ENCODE measurements around the gene IL1A. TPM values are rescaled to one million over a fixed set of nuclear protein-coding genes. Genes with fewer than 3 reads are reported as not detected.

The IL1A gene
- total RNA-seq, 1 donor: not detected

- Histone ChIP-seq H3K36me3 (ENCODE audit: insufficient read depth, low read length) (peaks cover 4% of the 10 kb centered on the region), H3K27ac (ENCODE audit: low read depth, low read length) (peak overlapping the region; percentile 47), H3K4me3 (ENCODE audit: insufficient read depth, low read length) (no peak overlapping the region), H3K79me2 (ENCODE audit: insufficient read depth, low read length) (peaks cover 45% of the 10 kb centered on the region), H3K4me1 (ENCODE audit: insufficient read depth, low read length) (peaks cover 31% of the 10 kb centered on the region), H3K9me3 (ENCODE audit: low read depth, low read length) (no peaks in the 10 kb centered on the region), H2AFZ (ENCODE audit: low read length) (peak overlapping the region; percentile 97), H3K4me2 (ENCODE audit: insufficient read depth, low read length) (peak overlapping the region; percentile 11), H4K20me1 (ENCODE audit: insufficient read depth, low read length) (no peaks in the 10 kb centered on the region), H3K27me3 (ENCODE audit: insufficient read depth, low read length) (no peaks in the 10 kb centered on the region)
- DNase-seq (ENCODE audit: insufficient read length, low spot score, missing footprints): no peak
- TF ChIP-seq CTCF (IDR thresholded peaks at IDR 0.05; ENCODE audit: extremely low read depth, low read depth, low read length): no peak
Observed at GRCh38 chr2:112762276-112762675, 22.0 kb downstream of the IL1A start.

GRCh38 chr2:112760149-112760548 lies 24.1 kb downstream of the IL1A start:
- no peaks in the 10 kb centered on the region for H4K20me1 ChIP-seq (ENCODE audit: insufficient read depth, low read length)
- peaks cover 56% of the 10 kb centered on the region for H3K79me2 ChIP-seq (ENCODE audit: insufficient read depth, low read length)
- H3K4me2 ChIP-seq (ENCODE audit: insufficient read depth, low read length): no peak overlapping the region
- H3K4me3 ChIP-seq (ENCODE audit: insufficient read depth, low read length): no peak overlapping the region
- no peaks in the 10 kb centered on the region for H3K9me3 ChIP-seq (ENCODE audit: low read depth, low read length)
- no peak overlapping the region for H2AFZ ChIP-seq (ENCODE audit: low read length)
- no peaks in the 10 kb centered on the region for H3K27me3 ChIP-seq (ENCODE audit: insufficient read depth, low read length)
- peaks cover 27% of the 10 kb centered on the region for H3K4me1 ChIP-seq (ENCODE audit: insufficient read depth, low read length)
- TF ChIP-seq CTCF (IDR thresholded peaks at IDR 0.05; ENCODE audit: extremely low read depth, low read depth, low read length): no peak
- peaks cover 12% of the 10 kb centered on the region for H3K36me3 ChIP-seq (ENCODE audit: insufficient read depth, low read length)
- peak overlapping the region; percentile 25 for H3K27ac ChIP-seq (ENCODE audit: low read depth, low read length)
- DNase-seq (ENCODE audit: insufficient read length, low spot score, missing footprints): no peak

- no peak overlapping the region for H3K4me3 ChIP-seq (ENCODE audit: insufficient read depth, low read length)
- no peaks in the 10 kb centered on the region for H3K27me3 ChIP-seq (ENCODE audit: insufficient read depth, low read length)
- H3K4me1 ChIP-seq (ENCODE audit: insufficient read depth, low read length): peaks cover 22% of the 10 kb centered on the region
- no peaks in the 10 kb centered on the region for H3K9me3 ChIP-seq (ENCODE audit: low read depth, low read length)
- no peak overlapping the region for H3K4me2 ChIP-seq (ENCODE audit: insufficient read depth, low read length)
- H3K79me2 ChIP-seq (ENCODE audit: insufficient read depth, low read length): peaks cover 64% of the 10 kb centered on the region
- no peaks in the 10 kb centered on the region for H4K20me1 ChIP-seq (ENCODE audit: insufficient read depth, low read length)
- H2AFZ ChIP-seq (ENCODE audit: low read length): peak overlapping the region; percentile 69
- peaks cover 24% of the 10 kb centered on the region for H3K36me3 ChIP-seq (ENCODE audit: insufficient read depth, low read length)
- peak overlapping the region; percentile 43 for H3K27ac ChIP-seq (ENCODE audit: low read depth, low read length)
- no peak for DNase-seq (ENCODE audit: insufficient read length, low spot score, missing footprints)
- no peak for TF ChIP-seq CTCF (IDR thresholded peaks at IDR 0.05; ENCODE audit: extremely low read depth, low read depth, low read length)
Observed at GRCh38 chr2:112758711-112759110, 25.6 kb downstream of the IL1A start.

DNA sequence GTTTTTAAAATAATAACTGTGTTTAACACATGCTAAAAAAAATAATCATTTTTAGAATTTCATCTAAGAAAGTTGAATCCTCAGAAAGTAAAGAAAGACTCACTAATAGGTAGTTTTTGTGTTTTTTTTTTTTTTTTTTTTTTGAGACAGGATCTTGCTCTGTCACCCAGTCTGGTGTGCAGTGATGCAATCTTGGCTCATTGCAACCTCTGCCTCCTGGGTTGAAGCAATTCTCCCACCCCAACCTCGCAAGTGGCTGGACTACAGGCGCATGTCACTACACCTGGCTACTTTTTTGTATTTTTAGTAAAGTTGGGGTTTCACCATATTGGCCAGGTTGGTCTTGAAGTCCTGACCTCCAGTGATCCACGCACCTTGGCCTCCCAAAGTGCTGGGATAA lies 27.0 kb downstream of the IL1A start:
- H3K4me3 ChIP-seq (ENCODE audit: insufficient read depth, low read length): no peak overlapping the region
- H3K4me2 ChIP-seq (ENCODE audit: insufficient read depth, low read length): no peak overlapping the region
- H3K27ac ChIP-seq (ENCODE audit: low read depth, low read length): peak overlapping the region; percentile 43
- no peaks in the 10 kb centered on the region for H3K27me3 ChIP-seq (ENCODE audit: insufficient read depth, low read length)
- no peak for TF ChIP-seq CTCF (IDR thresholded peaks at IDR 0.05; ENCODE audit: extremely low read depth, low read depth, low read length)
- H3K36me3 ChIP-seq (ENCODE audit: insufficient read depth, low read length): peaks cover 30% of the 10 kb centered on the region
- no peaks in the 10 kb centered on the region for H3K9me3 ChIP-seq (ENCODE audit: low read depth, low read length)
- H4K20me1 ChIP-seq (ENCODE audit: insufficient read depth, low read length): no peaks in the 10 kb centered on the region
- H3K4me1 ChIP-seq (ENCODE audit: insufficient read depth, low read length): peaks cover 18% of the 10 kb centered on the region
- H2AFZ ChIP-seq (ENCODE audit: low read length): no peak overlapping the region
- peaks cover 59% of the 10 kb centered on the region for H3K79me2 ChIP-seq (ENCODE audit: insufficient read depth, low read length)
- no peak for DNase-seq (ENCODE audit: insufficient read length, low spot score, missing footprints)

Data from osteoblast (primary cell).